NCI-H1417 (cell line): ENCODE results near the gene GPR152.
A peak's percentile ranks its signal among the peaks of the same experiment; 100 is the strongest.
"Not testable (repeated sequence)": the region's sequence is repeated elsewhere in the genome, so short reads cannot be mapped to it uniquely, and the experiment has no call there.

Experiments
- DNase-seq, 3 experiments: peaks; one replicate each; lab custom pipeline; 2025; lab: John Stamatoyannopoulos, UW

Gene GPR152

DNA sequence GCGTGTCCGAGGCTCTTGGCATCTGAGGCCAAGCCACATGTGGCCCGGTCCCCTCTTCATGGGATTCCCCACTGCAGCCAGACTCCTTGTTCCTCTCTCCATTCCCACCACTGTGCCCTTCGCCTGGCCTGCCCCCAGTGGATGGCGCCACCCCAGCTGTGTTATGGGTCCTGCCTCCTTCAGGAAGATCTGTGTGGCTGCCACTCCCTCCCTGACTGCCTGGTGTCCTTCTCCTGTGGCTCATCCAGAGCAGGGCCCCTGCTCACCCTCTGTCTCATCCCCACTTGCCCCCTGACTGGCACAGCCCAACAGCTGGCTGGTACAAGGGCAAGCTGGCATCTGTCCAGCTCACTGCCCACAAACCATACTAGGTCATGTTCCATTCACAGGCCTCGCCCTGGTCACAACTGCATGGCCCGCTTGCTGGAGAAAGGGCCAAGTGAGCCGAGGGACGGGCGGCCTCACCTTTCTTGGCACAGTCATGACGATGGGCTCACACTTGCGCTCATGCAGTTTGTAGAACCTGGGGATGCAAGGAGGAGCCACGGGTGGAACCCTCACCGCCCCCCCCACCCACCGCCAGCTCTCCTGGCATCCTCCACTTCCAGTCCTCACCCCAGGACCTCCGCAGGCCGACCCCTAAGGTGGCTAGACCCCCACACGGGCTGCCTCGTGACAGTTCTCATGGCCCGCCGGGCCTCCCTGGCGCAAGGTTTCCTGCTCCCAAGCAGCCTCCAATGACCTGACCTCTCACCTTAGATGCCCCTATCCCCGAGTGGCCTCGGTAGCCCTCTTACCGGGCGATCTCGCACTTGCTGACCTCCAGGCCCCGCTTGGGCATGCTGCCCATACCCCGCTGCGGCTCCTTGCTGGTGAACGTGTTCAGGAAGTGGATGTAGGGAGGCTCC is 13.0 kb downstream of the GPR152 start:
- no peak for DNase-seq

DNA sequence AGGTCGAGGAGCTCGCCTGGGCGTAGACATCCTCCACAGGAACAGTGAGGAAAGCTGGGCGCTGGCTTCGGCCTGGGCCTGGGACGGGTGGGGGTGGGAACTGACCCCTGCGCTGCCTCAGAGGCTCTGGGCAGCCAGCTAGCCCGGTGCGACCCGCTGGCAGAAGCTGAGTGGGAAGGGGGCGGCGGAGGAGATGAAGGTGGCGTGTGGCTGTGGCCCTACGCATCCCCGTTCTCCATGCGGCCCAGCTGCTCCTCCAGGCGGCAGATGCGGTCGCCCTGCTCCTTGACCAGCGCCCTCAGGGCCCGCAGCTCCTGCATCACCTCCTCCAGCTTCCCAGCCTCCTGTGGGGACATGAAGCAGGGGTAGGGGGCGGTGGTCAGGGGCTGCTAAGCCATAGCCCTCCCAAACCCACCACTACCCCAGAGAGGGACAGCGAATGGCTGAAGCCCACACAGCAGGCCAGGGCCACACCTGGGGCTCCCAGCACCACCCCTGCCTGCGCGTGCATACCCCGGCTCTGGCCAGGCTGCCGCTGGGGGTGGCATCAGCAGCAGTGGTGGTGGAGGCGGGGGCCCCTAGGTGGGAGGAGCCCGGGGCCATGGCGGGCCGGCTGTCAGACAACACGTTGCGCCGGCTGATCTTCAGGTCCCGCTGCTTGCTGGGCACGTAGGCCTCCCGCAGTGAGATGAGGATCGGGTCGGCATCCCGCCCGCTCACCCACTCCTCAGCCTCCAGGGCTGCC is 14.2 kb downstream of the GPR152 start:
- no peak for DNase-seq

DNA sequence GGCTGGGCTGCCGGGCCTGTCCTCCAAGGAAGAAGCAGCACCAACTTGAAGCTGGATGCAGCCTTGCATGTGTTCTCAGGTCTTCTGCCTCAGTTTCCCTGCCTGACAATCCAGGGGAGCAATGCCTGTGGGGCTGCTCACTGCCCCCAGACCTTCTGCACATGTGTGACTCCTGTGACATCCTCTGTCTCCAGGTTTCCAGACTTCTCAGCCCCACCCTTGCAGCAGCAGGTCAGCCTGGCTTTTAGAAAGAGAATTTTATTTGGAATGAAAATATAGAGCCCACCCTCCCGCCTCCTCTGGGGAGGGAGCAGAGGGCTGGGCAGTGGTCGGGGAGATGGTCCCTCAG is 14.7 kb downstream of the GPR152 start:
- no peak for DNase-seq

- no peak for DNase-seq
These were observed 15.3 kb downstream of the GPR152 start, which contains the start of gene PTPRCAP for GRCh38 chr11:67437082-67437808. PTPRCAP (minus strand) TSS chr11:67437682; CDS start chr11:67437619, 63 bp downstream.

DNA sequence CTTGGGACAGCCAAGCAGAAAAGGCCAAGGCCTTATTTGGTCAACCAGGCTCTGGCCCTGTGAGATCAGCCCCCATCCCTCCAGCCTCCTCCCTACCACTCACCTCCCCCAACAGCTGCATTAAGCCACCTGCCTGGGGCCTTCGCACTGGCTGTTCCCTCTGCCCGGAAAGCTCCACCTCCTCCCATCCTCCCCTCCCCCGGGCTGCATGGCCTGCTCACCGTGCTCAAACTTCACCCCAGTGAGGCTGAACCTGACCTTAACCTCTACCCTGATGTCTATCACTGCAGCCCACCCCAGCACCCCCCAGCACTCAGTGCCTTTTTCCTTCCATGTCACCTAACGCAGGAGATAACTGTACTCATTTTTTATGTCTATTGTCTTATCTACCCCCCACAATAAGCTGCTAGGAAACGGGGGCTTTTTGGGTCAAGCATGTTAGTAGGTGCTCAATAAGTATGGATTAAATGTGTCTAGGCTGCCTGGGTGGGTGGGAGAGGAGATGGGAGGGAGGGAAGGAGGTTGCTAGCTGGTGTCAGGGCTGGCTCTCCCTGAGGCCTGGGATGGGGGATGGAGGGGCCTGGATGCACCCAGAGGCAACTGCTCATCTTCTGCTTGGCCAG is 16.0 kb downstream of the GPR152 start:
- no peak for DNase-seq

GRCh38 chr11:67435727-67436458 is 16.6 kb downstream of the GPR152 start:
- DNase-seq: no peak

GRCh38 chr11:67435031-67435726 is 17.4 kb downstream of the GPR152 start:
- DNase-seq: no peak

GRCh38 chr11:67434395-67434881 is 18.1 kb downstream of the GPR152 start:
- DNase-seq: no peak

GRCh38 chr11:67433536-67434394 is 18.8 kb downstream of the GPR152 start:
- DNase-seq: no peak

- DNase-seq: no peak
These were observed 19.7 kb downstream of the GPR152 start for GRCh38 chr11:67432655-67433349.

DNA sequence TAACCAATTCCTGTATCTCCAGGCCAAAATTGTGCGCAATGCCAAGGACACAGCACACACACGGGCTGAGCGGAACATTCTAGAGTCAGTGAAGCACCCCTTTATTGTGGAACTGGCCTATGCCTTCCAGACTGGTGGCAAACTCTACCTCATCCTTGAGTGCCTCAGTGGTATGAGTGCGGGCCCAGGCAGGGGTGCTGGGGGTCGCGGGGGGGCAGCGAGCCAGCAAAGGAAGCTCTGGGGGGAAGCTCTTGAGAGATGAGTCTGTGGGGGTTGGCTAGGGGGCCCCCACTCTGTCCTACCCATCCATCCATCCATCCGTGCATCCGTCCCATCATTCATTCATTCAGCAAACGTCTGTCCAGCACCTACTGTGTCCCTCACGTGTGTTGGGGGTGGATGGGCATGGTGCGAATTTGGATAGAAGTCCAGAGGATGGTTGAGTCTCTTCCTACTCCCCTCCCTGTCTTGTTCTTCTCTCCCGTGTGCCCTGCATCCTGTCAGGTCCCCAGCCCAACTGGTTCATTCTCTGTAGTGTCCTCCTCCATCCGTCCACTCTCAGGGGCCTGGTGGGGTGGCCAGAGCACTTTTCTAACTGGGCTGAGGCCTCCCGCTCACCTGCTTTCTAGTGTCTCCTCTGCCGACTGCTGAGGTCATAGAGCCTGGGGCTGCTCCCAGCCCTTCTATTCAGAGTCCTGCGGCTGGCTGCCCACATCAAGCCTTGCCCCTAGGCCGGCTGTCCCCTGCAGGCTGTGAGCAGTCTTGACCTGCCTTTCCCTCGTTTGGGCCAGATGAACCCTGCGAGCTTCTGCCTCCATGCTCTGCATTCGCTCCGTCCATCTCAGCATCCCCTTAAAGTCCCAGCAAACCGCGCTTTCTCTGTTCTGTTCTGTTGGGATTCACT is 20.9 kb downstream of the GPR152 start:
- DNase-seq: no peak

DNA sequence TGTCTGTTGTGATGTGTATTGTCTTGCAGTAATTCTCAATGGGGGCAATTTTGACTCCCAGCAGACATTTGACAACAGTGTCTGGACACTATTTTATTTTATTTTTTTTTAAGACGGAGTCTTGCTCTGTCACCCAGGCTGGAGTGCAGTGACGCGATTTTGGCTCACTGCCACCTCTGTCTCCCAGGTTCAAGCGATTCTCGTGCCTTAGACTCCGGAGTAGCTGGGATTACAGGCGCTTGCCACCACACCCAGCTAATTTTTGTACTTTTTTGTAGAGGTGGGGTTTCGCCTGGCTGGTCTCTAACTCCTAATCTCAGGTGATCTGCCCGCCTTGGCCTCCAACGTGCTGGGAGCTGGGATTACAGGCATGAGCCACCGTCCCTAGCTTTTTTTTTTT is 22.8 kb downstream of the GPR152 start:
- DNase-seq: no peak

- DNase-seq: no peak
These were observed 23.4 kb downstream of the GPR152 start for GRCh38 chr11:67429038-67429668.

DNA sequence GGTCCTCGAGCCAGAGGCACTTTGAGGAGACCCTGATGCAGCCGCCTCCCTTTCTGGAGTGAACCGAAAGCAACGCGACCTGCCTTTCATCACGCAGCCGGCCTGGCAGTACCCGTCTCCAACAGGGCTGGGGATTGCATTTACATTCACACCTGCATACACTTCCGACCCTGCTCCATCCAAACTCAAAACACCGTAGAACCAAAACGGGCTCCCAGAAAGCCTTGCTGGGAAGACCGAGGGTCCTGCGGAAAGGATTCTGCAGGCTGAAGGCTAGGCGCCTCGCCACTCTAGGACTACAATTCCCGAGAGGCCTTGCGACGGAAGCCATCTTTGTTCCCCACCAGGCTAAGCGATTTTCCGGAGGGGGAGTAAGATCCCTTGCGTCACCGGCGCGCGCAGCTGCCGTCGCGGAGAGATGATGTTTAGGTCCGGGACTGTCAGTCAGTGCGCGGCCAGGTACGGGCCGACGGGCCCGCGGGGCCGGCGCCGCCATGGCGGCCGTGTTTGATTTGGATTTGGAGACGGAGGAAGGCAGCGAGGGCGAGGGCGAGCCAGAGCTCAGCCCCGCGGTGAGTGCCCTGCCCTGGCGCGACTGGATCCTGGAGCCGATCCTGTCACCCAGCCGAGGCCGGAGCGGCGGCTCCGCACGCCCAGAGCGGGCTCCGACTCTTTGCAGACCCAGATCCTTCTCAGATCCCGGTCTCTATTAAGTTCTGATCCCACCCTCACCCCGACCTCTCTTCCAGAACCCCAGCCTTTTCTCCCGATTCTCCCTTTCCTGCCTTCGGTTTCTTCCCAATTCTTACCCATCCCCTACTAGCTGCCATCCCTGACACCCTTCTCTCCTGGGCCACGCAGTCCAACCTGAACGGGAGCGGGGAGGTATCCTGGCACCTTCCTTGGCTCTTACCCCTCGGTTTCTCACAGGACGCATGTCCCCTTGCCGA is 24.2 kb downstream of the GPR152 start, which contains the start of gene RPS6KB2:
Gene RPS6KB2 (plus strand): TSS at position 443 of the 950 bp plus-strand sequence. CDS start 52 bp downstream, at position 495.
- DNase-seq: peak; percentile 97 to 99 (median 97)

- not testable (repeated sequence) for DNase-seq
These were observed 25.1 kb downstream of the GPR152 start for GRCh38 chr11:67427364-67427859.
